ENCODE measurements around the gene PPP2R3B.

DNA sequence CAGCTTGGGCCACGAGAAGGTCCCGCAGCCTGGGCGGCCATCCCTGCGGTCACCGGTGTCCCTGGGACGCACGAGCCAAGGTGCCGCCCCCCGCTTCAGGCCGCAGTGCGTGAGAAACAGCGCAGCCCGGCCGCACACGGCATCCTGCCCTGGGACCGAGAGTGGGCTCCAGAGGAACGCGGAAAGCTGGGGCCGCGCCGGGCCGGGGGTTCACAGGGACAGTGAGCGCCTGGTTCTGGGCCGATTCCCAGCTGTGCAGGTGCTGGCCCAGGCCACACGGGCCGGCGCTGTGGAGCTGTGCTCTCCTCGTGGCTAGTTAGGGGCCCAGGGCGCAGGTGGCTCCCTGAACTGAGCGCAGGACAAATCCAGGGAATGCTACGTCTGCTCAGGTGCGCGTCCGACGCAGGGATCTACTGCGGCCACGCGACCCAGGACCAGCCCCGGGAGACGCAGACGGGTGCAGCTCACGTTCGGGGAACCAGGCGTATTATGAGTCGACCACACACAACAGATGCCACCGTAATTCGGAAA is 42.3 kb downstream of the PPP2R3B start:
- no peak for TF ChIP-seq ELF4 (IDR thresholded peaks at IDR 0.05)
- TF ChIP-seq L3MBTL2 (conservative IDR thresholded peaks at IDR 0.05), result no peak
- TF ChIP-seq ARNT (IDR thresholded peaks at IDR 0.05), result no peak
- no peak for TF ChIP-seq FOXK2 (IDR thresholded peaks at IDR 0.05)
- TF ChIP-seq SUZ12 (IDR thresholded peaks at IDR 0.05), result no peak
- no peak for TF ChIP-seq LEF1 (IDR thresholded peaks at IDR 0.05; ENCODE audit: borderline replicate concordance)
- TF ChIP-seq ZNF384 (IDR thresholded peaks at IDR 0.05), result no peak
